ENCODE measurements around the gene EDN1. TPM values are rescaled to one million over a fixed set of nuclear protein-coding genes. Genes with fewer than 3 reads are reported as not detected.

Gene EDN1
- total and polyA plus RNA-seq, 5 donors from 2014 or later = 1.1 TPM; not detected in 4

- peaks cover 30% of the 10 kb centered on the region for H3K27me3 Mint-ChIP-seq
- Histone ChIP-seq H3K27me3 (ENCODE audit: control insufficient read depth, insufficient read depth, low read length) (peaks cover 6% of the 10 kb centered on the region), H3K27ac (ENCODE audit: insufficient read depth, low read length, poor library complexity, severe bottlenecking) (no peak overlapping the region), H3K4me3 (ENCODE audit: low read depth, low read length) (no peak overlapping the region), H3K36me3 (ENCODE audit: control insufficient read depth, insufficient read depth, low read length) (no peaks in the 10 kb centered on the region), H3K9me3 (ENCODE audit: control insufficient read depth in 2 of 2, low read length in 2 of 2) (peaks cover 8 to 9% of the 10 kb centered on the region in 2 experiments), H3K4me1 (ENCODE audit: control insufficient read depth, insufficient read depth, low read length, poor library complexity, severe bottlenecking) (no peaks in the 10 kb centered on the region)
- DNase-seq = peak in 1 of 3 donors; percentile 47
- ATAC-seq (ENCODE audit: low read depth in 2 of 2) = no peak
- peaks cover 0 to 8% (median 4%) of the 10 kb centered on the region in 7 donors for H3K9me3 Mint-ChIP-seq
- no peaks in the 10 kb centered on the region for H3K36me3 Mint-ChIP-seq
- no peak overlapping the region for H3K27ac Mint-ChIP-seq
- no peak overlapping the region for H3K4me3 Mint-ChIP-seq
- peaks cover 0 to 4% (median 0%) of the 10 kb centered on the region in 4 donors for H3K4me1 Mint-ChIP-seq
Observed at GRCh38 chr6:12270551-12271230, 19.5 kb upstream of the EDN1 start.

GRCh38 chr6:12271594-12271993, 18.6 kb upstream of the EDN1 start:
- no peaks in the 10 kb centered on the region for H3K36me3 Mint-ChIP-seq
- H3K36me3 ChIP-seq (ENCODE audit: control insufficient read depth, insufficient read depth, low read length) = no peaks in the 10 kb centered on the region
- no peak overlapping the region for H3K4me3 ChIP-seq (ENCODE audit: low read depth, low read length)
- H3K27ac ChIP-seq (ENCODE audit: insufficient read depth, low read length, poor library complexity, severe bottlenecking) = no peak overlapping the region
- no peaks in the 10 kb centered on the region for H3K4me1 ChIP-seq (ENCODE audit: control insufficient read depth, insufficient read depth, low read length, poor library complexity, severe bottlenecking)
- H3K9me3 ChIP-seq (ENCODE audit: control insufficient read depth in 2 of 2, low read length in 2 of 2) = peaks cover 8 to 9% of the 10 kb centered on the region in 2 experiments
- H3K4me3 Mint-ChIP-seq = no peak overlapping the region
- H3K9me3 Mint-ChIP-seq = peaks cover 0 to 8% (median 4%) of the 10 kb centered on the region in 7 donors
- no peak overlapping the region for H3K27ac Mint-ChIP-seq
- H3K27me3 Mint-ChIP-seq = peaks cover 21% of the 10 kb centered on the region
- peaks cover 0 to 4% (median 0%) of the 10 kb centered on the region in 4 donors for H3K4me1 Mint-ChIP-seq
- ATAC-seq (ENCODE audit: low read depth in 2 of 2) (no peak), DNase-seq (no peak)
- H3K27me3 ChIP-seq (ENCODE audit: control insufficient read depth, insufficient read depth, low read length) = peaks cover 3% of the 10 kb centered on the region

GRCh38 chr6:12271997-12272396, 18.2 kb upstream of the EDN1 start:
- peaks cover 0 to 4% (median 0%) of the 10 kb centered on the region in 4 donors for H3K4me1 Mint-ChIP-seq
- H3K9me3 Mint-ChIP-seq = peaks cover 0 to 8% (median 5%) of the 10 kb centered on the region in 7 donors
- Histone ChIP-seq H3K36me3 (ENCODE audit: control insufficient read depth, insufficient read depth, low read length) (no peaks in the 10 kb centered on the region), H3K4me3 (ENCODE audit: low read depth, low read length) (no peak overlapping the region), H3K27me3 (ENCODE audit: control insufficient read depth, insufficient read depth, low read length) (peaks cover 3% of the 10 kb centered on the region), H3K9me3 (ENCODE audit: control insufficient read depth in 2 of 2, low read length in 2 of 2) (peaks cover 8 to 9% of the 10 kb centered on the region in 2 experiments), H3K4me1 (ENCODE audit: control insufficient read depth, insufficient read depth, low read length, poor library complexity, severe bottlenecking) (no peaks in the 10 kb centered on the region), H3K27ac (ENCODE audit: insufficient read depth, low read length, poor library complexity, severe bottlenecking) (no peak overlapping the region)
- peaks cover 21% of the 10 kb centered on the region for H3K27me3 Mint-ChIP-seq
- no peaks in the 10 kb centered on the region for H3K36me3 Mint-ChIP-seq
- DNase-seq = no peak
- no peak for ATAC-seq (ENCODE audit: low read depth in 2 of 2)
- H3K4me3 Mint-ChIP-seq = no peak overlapping the region
- H3K27ac Mint-ChIP-seq = no peak overlapping the region

GRCh38 chr6:12275107-12275506, 15.1 kb upstream of the EDN1 start:
- Mint-ChIP-seq H3K4me3 (no peak overlapping the region), H3K4me1 (peaks cover 0 to 4% (median 3%) of the 10 kb centered on the region in 4 donors), H3K9me3 (peaks cover 0 to 8% (median 4%) of the 10 kb centered on the region in 7 donors), H3K27me3 (peaks cover 31% of the 10 kb centered on the region), H3K36me3 (peaks cover 4% of the 10 kb centered on the region), H3K27ac (no peak overlapping the region)
- no peak for DNase-seq
- H3K27me3 ChIP-seq (ENCODE audit: control insufficient read depth, insufficient read depth, low read length) = peaks cover 5% of the 10 kb centered on the region
- H3K9me3 ChIP-seq (ENCODE audit: control insufficient read depth in 2 of 2, low read length in 2 of 2) = peaks cover 8 to 9% of the 10 kb centered on the region in 2 experiments
- H3K4me1 ChIP-seq (ENCODE audit: control insufficient read depth, insufficient read depth, low read length, poor library complexity, severe bottlenecking) = no peaks in the 10 kb centered on the region
- H3K27ac ChIP-seq (ENCODE audit: insufficient read depth, low read length, poor library complexity, severe bottlenecking) = no peak overlapping the region
- H3K4me3 ChIP-seq (ENCODE audit: low read depth, low read length) = no peak overlapping the region
- no peak for ATAC-seq (ENCODE audit: low read depth in 2 of 2)
- no peaks in the 10 kb centered on the region for H3K36me3 ChIP-seq (ENCODE audit: control insufficient read depth, insufficient read depth, low read length)

- H3K4me1 Mint-ChIP-seq = peaks cover 0 to 4% (median 1%) of the 10 kb centered on the region in 4 donors
- H3K27me3 Mint-ChIP-seq = peaks cover 42% of the 10 kb centered on the region
- peaks cover 4% of the 10 kb centered on the region for H3K36me3 Mint-ChIP-seq
- H3K9me3 ChIP-seq (ENCODE audit: control insufficient read depth in 2 of 2, low read length in 2 of 2) = peaks cover 3% of the 10 kb centered on the region in 2 experiments
- no peak overlapping the region for H3K4me3 Mint-ChIP-seq
- DNase-seq (no peak), ATAC-seq (ENCODE audit: low read depth in 2 of 2) (no peak)
- no peak overlapping the region for H3K4me3 ChIP-seq (ENCODE audit: low read depth, low read length)
- H3K4me1 ChIP-seq (ENCODE audit: control insufficient read depth, insufficient read depth, low read length, poor library complexity, severe bottlenecking) = no peaks in the 10 kb centered on the region
- H3K27me3 ChIP-seq (ENCODE audit: control insufficient read depth, insufficient read depth, low read length) = peaks cover 9% of the 10 kb centered on the region
- H3K9me3 Mint-ChIP-seq = peaks cover 0 to 6% (median 3%) of the 10 kb centered on the region in 7 donors
- H3K27ac Mint-ChIP-seq = no peak overlapping the region
- H3K27ac ChIP-seq (ENCODE audit: insufficient read depth, low read length, poor library complexity, severe bottlenecking) = no peak overlapping the region
- H3K36me3 ChIP-seq (ENCODE audit: control insufficient read depth, insufficient read depth, low read length) = no peaks in the 10 kb centered on the region
Observed at GRCh38 chr6:12276930-12277315, 13.2 kb upstream of the EDN1 start.

- ATAC-seq (ENCODE audit: low read depth in 2 of 2) = no peak
- Mint-ChIP-seq H3K9me3 (peaks cover 0 to 4% (median 0%) of the 10 kb centered on the region in 7 donors), H3K4me1 (peaks cover 0 to 4% (median 1%) of the 10 kb centered on the region in 4 donors), H3K36me3 (peaks cover 4% of the 10 kb centered on the region), H3K27me3 (peaks cover 43% of the 10 kb centered on the region), H3K27ac (no peak overlapping the region), H3K4me3 (no peak overlapping the region)
- no peak for DNase-seq
- Histone ChIP-seq H3K4me1 (ENCODE audit: control insufficient read depth, insufficient read depth, low read length, poor library complexity, severe bottlenecking) (no peaks in the 10 kb centered on the region), H3K27ac (ENCODE audit: insufficient read depth, low read length, poor library complexity, severe bottlenecking) (no peak overlapping the region), H3K9me3 (ENCODE audit: control insufficient read depth in 2 of 2, low read length in 2 of 2) (no peaks in the 10 kb centered on the region), H3K4me3 (ENCODE audit: low read depth, low read length) (no peak overlapping the region), H3K36me3 (ENCODE audit: control insufficient read depth, insufficient read depth, low read length) (no peaks in the 10 kb centered on the region), H3K27me3 (ENCODE audit: control insufficient read depth, insufficient read depth, low read length) (peaks cover 11% of the 10 kb centered on the region)
Observed at GRCh38 chr6:12277386-12277785, 12.8 kb upstream of the EDN1 start.

GRCh38 chr6:12278915-12279314, 11.2 kb upstream of the EDN1 start:
- ATAC-seq (ENCODE audit: low read depth in 2 of 2) = no peak
- H3K27ac Mint-ChIP-seq = no peak overlapping the region
- no peak overlapping the region for H3K4me3 Mint-ChIP-seq

More at GRCh38 chr6:12278915-12279314, 11.2 kb upstream of the EDN1 start:
- H3K4me3 ChIP-seq (ENCODE audit: low read depth, low read length) = no peak overlapping the region
- peaks cover 0 to 3% (median 0%) of the 10 kb centered on the region in 7 donors for H3K9me3 Mint-ChIP-seq
- H3K36me3 ChIP-seq (ENCODE audit: control insufficient read depth, insufficient read depth, low read length) = no peaks in the 10 kb centered on the region
- peaks cover 0 to 4% (median 1%) of the 10 kb centered on the region in 4 donors for H3K4me1 Mint-ChIP-seq
- H3K36me3 Mint-ChIP-seq = peaks cover 4% of the 10 kb centered on the region
- peaks cover 48% of the 10 kb centered on the region for H3K27me3 Mint-ChIP-seq
- H3K27me3 ChIP-seq (ENCODE audit: control insufficient read depth, insufficient read depth, low read length) = peaks cover 9% of the 10 kb centered on the region
- H3K27ac ChIP-seq (ENCODE audit: insufficient read depth, low read length, poor library complexity, severe bottlenecking) = no peak overlapping the region
- DNase-seq = no peak
- H3K4me1 ChIP-seq (ENCODE audit: control insufficient read depth, insufficient read depth, low read length, poor library complexity, severe bottlenecking) = no peaks in the 10 kb centered on the region
- H3K9me3 ChIP-seq (ENCODE audit: control insufficient read depth in 2 of 2, low read length in 2 of 2) = no peaks in the 10 kb centered on the region

All from CD4-positive, CD25-positive, alpha-beta regulatory T cell (primary cell).